ENCODE measurements around the gene RAB8A. TPM values are rescaled to one million over a fixed set of nuclear protein-coding genes. Genes with fewer than 3 reads are reported as not detected.

The RAB8A gene
- total and polyA plus RNA-seq, 8 donors = 64.9 to 102 (median 73.0) TPM

GRCh38 chr19:16164222-16164890, 52.7 kb downstream of the RAB8A start:
- no peaks in the 10 kb centered on the region for H3K27me3 ChIP-seq
- peaks cover 0 to 8% of the 10 kb centered on the region in 2 donors for H3K4me1 ChIP-seq
- intact Hi-C loops (cut with DNase I) = no loop called here
- DNase-seq (no peak), ATAC-seq (no peak)
- no peak overlapping the region for H3K4me3 ChIP-seq
- H3K27ac ChIP-seq = no peak overlapping the region
- H3K9me3 ChIP-seq = no peaks in the 10 kb centered on the region
- TF ChIP-seq CTCF (IDR thresholded peaks at IDR 0.05) = no peak
- H3K36me3 ChIP-seq = no peaks in the 10 kb centered on the region

GRCh38 chr19:16166417-16166816, 54.7 kb downstream of the RAB8A start:
- H3K27ac ChIP-seq = no peak overlapping the region
- intact Hi-C loops (cut with DNase I) = no loop called here
- no peaks in the 10 kb centered on the region for H3K9me3 ChIP-seq
- DNase-seq (no peak), ATAC-seq (no peak)
- no peaks in the 10 kb centered on the region for H3K36me3 ChIP-seq
- no peak for TF ChIP-seq CTCF (IDR thresholded peaks at IDR 0.05)
- H3K27me3 ChIP-seq = no peaks in the 10 kb centered on the region
- peaks cover 0 to 7% of the 10 kb centered on the region in 2 donors for H3K4me1 ChIP-seq
- no peak overlapping the region for H3K4me3 ChIP-seq

GRCh38 chr19:16167055-16167454, 55.4 kb downstream of the RAB8A start:
- ATAC-seq (no peak), DNase-seq (no peak)
- H3K4me3 ChIP-seq = no peak overlapping the region
- H3K36me3 ChIP-seq = no peaks in the 10 kb centered on the region
- H3K4me1 ChIP-seq = peaks cover 0 to 7% of the 10 kb centered on the region in 2 donors
- TF ChIP-seq CTCF (IDR thresholded peaks at IDR 0.05) = no peak
- intact Hi-C loops (cut with DNase I) = no loop called here
- H3K27me3 ChIP-seq = no peaks in the 10 kb centered on the region
- no peak overlapping the region for H3K27ac ChIP-seq
- no peaks in the 10 kb centered on the region for H3K9me3 ChIP-seq

- H3K4me3 ChIP-seq = no peak overlapping the region
- intact Hi-C loops (cut with DNase I) = no loop called here
- H3K27ac ChIP-seq = peak overlapping the region in 1 of 2 donors; percentile 57
- DNase-seq (no peak), ATAC-seq (peak; percentile 54)
- no peaks in the 10 kb centered on the region for H3K27me3 ChIP-seq
- H3K36me3 ChIP-seq = no peaks in the 10 kb centered on the region
- no peak for TF ChIP-seq CTCF (IDR thresholded peaks at IDR 0.05)
- no peaks in the 10 kb centered on the region for H3K9me3 ChIP-seq
- H3K4me1 ChIP-seq = peaks cover 0 to 7% of the 10 kb centered on the region in 2 donors
Observed at GRCh38 chr19:16168465-16169081, 56.9 kb downstream of the RAB8A start.

GRCh38 chr19:16170134-16170533, 58.4 kb downstream of the RAB8A start:
- Histone ChIP-seq H3K4me3 (no peak overlapping the region), H3K4me1 (peaks cover 0 to 7% of the 10 kb centered on the region in 2 donors), H3K9me3 (no peaks in the 10 kb centered on the region), H3K27ac (no peak overlapping the region), H3K27me3 (no peaks in the 10 kb centered on the region), H3K36me3 (no peaks in the 10 kb centered on the region)
- no peak for TF ChIP-seq CTCF (IDR thresholded peaks at IDR 0.05)
- ATAC-seq = no peak
- DNase-seq = no peak
- intact Hi-C loops (cut with DNase I) = no loop called here
